Left renal cortex interstitium (tissue), 4 donors: Measurements from ENCODE around the gene FAS. TPM values are rescaled to one million over a fixed set of nuclear protein-coding genes. Genes with fewer than 3 reads are reported as not detected.

Experiments used
- DNase-seq, 4 donors: peaks; one replicate each; pipeline ENCODE4 v3.0.0-alpha.2; 2013; ENCODE audit warnings: low read depth in 4 of 4, low spot score in 2 of 4, missing footprints in 1 of 4
- polyA plus RNA-seq, 4 donors: library from polyadenylated mRNA; unstranded; fragments of 120-200 nt; gene quantifications; one replicate each; pipeline ENCODE4 v1.2.1, GENCODE V29; 2013; ENCODE audit not compliant: insufficient read length in 4 of 4

The FAS gene
- polyA plus RNA-seq = 10 to 100 TPM; 10.0 to 12.7 (median 11.3) TPM

DNA sequence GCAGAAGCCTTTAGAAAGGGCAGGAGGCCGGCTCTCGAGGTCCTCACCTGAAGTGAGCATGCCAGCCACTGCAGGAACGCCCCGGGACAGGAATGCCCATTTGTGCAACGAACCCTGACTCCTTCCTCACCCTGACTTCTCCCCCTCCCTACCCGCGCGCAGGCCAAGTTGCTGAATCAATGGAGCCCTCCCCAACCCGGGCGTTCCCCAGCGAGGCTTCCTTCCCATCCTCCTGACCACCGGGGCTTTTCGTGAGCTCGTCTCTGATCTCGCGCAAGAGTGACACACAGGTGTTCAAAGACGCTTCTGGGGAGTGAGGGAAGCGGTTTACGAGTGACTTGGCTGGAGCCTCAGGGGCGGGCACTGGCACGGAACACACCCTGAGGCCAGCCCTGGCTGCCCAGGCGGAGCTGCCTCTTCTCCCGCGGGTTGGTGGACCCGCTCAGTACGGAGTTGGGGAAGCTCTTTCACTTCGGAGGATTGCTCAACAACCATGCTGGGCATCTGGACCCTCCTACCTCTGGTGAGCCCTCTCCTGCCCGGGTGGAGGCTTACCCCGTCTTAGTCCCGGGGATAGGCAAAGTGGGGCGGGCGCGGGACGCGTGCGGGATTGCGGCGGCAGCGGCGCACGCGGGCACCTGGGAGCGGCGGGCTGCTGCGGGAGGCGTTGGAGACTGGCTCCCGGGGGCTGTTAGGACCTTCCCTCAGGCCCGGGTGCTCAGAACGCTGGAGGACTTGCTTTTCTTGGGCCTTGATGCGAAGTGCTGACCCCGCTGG is at the start of gene FAS:
Gene FAS, plus strand, starts transcription at position 415 of the 777 bp plus-strand sequence. Its CDS starts 79 bp downstream, at position 494.
- peak; percentile 48 to 75 (median 53) for DNase-seq

DNA sequence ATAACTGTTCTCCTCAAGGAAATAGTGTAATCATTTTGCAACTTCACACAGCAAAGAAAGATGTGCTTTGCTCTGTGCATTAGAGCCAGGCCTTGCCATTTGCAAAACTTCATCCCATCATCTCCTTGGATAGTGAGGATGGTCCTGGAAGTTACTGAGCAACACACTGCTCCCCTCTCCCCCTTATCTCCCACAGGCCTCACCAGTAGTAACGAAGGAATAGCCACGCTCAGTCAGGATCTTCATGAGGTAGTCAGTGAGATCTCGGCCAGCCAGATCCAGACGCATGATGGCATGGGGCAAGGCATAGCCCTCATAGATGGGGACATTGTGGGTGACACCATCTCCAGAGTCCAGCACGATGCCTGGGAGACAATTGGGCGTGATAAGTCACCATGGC is 49.6 kb upstream of the FAS start:
- DNase-seq = no peak

DNA sequence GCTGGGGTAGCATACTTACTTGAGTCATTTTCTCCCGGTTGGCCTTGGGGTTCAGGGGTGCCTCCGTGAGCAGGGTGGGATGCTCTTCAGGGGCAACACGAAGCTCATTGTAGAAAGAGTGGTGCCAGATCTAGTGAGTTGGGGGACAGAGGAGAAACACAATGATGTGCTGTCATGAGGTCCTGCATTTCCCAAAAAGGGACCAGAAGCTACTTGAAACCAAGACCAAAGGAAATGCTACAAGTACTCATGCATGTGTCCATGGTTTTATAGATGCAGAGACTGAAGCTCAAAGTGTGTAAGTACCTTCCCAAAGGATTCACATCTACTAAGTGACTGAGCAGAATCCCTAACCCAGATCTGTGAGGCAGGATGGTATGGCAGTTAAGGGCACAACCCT is 46.8 kb upstream of the FAS start:
- no peak for DNase-seq

DNA sequence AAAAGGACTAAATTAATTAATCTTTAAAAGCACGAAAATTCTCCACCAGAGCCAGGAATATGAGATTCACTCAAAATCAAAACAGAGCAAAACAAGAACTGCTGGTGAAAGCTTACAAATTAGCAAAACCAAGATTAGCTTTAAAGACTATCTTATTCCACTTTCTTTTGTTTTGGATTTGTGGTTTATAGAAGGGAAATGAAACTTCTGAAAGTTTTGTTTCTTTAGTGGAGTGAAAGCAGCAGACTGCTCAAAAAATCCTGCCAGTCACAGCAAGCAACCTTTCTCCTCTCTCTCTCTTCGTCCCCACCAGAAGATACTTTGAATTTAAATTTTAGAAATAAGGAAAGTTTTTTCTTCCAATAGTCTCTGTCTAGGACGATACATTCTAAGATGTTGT is 45.8 kb upstream of the FAS start:
- DNase-seq = no peak

DNA sequence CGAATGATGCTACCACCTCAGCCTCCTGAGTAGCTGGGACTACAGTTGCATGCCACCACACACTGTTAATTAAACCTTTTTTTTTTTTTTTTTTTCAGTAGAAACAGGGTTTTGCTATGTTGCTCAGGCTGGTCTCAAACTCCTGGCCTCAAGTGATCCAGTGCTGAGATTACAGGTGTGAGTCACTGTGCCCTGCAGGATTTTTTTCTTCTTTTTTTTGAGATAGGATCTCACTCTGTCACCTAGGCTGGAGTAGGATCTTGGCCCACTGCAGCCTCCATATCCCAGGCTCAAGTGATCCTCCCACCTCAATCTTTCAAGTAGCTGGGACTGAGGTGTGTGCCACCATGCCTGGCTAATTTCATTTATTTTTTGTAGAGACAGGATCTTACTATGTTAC is 44.4 kb upstream of the FAS start:
- DNase-seq = no peak

DNA sequence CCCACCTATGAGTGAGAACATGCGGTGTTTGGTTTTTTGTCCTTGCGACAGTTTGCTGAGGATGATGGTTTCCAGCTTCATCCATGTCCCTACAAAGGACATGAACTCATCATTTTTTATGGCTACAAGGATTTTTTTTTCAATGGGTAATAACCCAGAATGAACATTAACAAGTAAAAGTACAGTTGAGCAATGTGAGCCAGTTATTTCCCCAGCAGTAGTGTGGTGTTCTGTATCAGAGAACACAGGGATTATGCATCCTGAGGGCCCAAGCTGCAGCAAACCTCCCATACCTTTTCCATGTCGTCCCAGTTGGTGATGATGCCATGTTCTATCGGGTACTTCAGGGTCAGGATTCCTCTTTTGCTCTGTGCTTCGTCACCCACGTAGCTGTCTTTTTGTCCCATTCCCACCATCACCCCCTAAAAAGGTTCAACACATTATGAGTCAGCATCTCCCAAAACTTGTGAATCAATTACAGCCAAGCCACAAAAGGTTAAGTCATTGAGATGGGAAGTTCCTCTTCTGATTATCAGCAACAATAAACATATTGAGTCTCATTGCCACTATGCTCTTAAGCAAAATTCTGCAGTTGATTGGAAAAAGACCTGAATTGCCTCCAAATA is 43.5 kb upstream of the FAS start:
- DNase-seq = no peak

DNA sequence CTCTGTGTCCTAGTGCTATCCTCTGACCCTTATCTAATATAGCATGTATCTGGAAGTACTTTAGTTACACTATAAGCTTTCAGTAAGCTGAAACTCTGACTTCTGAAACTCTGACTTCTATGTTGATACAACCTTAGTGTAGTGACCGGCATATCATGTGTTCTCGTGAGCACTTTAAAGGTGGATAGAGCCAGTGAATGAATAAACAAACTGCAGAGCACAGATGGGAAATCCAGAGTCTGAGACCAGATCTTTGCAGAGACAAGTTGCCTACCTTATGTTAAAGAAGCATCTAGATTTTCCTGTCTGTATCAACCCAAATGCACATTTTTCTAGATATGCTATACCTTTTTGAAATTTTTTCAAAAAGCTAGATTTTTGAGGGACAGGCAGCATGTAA is 41.5 kb upstream of the FAS start:
- DNase-seq = no peak

DNA sequence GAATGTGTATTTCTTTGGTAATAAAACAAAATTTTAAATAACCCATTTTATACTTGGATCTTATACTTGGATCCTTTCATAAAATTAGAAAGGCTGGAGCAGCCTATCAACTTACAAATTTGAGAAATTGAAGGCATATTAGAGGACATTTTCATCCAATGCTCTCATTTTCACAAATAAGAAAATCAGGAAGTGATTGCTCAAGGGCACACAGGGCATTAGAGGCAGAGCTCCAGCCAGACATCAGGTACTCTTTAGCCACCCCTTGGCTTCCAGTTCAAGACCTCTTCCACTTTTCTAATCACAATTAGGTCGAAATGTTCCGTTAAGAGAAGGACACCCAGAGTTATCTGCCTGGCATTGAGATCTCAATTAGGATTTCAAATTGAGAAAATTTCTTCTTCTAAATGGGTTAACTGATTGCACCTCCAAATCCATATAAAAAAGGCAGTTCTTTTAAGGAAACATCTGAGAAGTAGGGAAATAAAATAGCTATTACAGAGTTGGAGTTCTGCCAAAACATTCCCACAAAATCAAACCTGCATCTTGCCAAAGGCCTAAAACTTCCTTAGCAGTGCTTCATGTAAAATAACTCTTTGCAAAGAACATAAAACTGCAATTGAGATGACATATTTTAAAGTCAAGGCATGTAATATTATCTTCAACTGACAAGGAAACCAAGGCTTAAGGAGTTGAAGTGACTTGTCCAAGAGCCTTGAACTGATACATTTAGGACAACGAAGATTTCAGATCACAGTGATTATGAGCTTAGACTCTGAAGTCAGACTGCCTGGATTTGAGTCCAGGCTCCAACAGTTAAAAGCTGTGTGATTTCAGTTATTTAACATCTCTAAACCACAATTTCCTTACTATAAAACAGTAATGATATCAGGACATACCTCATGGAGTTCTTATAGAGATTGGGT is 40.4 kb upstream of the FAS start:
- DNase-seq = no peak

DNA sequence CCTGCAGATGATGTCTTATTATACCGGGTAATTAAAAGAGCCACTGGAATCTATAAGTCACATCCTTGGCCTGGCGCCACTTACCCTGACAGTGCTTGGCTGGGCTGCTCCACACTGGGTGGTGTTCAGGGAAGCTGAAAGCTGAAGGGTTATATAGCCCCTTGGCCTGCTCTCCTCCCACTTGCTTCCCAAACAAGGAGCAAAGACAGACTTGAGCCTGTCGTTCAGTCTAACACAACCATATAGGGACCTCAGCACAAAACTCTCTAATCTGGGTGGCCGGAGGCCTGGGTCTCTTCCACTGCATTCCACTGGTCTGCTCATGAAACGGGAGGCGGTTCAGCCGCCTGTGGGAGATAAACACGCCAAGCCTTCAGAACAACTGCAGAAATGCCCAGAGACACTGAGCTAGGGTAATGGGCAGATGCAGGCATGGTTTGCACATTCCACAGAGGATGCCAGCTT is 37.9 kb upstream of the FAS start, which contains the start of gene ACTA2:
Gene ACTA2, minus strand, starts transcription at position 127 of the 465 bp plus-strand sequence. CDS start 3,843 bp downstream, outside the sequence.
- no peak for DNase-seq

DNA sequence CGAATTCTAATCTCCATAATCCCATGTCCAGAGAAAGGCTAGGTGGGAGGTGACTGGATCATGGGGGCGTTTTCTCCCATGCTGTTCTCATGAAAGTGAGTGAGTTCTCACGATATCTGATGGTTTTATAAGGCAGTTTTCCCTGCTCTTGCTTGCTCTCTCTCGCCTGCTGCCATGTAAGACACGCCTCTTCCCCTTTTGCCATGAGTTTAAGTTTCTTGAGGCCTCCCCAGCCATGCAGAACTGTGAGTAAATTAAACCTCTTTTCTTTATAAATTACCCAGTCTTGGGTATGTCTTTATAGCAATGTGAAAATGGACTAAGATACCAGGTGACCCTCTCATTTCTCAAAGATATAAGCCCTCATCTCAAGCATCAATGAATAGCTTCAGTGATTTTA is 36.9 kb upstream of the FAS start:
- DNase-seq = no peak

DNA sequence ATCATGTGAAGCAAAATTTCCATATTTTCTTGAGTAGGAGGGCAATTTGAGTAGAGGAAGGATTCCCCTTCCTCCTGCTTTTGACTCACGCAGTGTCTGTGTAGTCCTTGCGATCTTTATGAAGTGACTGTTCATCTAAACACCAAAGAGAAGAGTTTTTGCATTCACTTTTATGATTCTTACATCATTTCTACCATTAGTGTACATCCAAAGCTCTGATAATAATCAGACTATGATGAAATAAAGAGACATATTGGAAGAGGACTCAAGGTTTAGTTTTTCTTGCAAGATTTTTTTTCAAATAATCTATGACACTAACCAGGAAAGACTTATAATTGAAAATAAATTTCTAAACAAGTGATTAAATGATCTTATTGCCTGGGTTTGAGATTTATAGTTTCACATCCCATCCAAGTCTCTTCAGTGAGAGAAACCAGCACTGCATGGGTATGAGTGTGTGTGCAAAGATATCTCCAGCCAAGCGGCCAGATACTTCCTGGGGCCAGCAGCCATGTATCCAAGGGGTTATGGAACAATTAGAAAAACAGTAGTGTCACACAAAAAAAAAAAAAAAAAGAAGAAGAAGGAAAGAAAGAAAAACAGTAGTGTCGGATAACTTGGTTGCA is 36.0 kb upstream of the FAS start:
- no peak for DNase-seq

DNA sequence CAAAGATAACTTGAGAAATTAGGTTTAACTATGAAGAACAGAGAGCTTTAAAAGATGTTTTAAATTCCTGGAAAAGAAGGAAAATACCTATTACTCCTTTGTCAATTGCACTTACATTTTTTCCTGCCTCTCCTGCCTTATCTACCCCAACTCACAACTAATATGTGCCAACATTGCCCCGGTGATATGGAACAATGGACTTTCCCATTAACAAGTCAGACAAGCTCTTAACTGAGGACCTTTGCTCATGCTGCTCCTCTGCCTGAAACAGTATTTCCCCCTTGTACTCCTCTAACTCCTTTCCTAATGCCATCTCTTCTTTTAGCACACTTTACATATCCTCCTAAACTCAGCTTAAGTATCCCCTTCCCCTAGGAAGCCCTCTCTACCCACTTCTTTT is 33.2 kb upstream of the FAS start:
- DNase-seq = no peak

DNA sequence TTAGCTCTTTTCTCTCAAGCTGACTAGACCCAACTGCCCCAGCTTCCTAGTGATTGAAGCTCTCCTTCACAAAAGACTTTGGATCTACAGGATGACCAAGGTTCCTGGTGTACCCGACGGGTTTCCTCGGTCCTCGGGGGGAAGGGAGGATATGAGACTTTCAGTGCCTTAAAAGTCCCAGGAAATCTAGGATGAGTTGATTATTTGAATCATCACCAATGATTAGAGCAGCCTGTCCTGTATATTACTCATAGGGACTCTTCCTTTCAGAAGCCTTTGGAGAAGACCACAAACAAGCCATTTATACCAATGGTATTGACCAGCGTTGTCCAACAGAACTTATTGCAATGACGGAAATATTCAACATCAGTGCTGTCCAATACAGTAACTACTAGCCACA is 31.9 kb upstream of the FAS start:
- DNase-seq = no peak

DNA sequence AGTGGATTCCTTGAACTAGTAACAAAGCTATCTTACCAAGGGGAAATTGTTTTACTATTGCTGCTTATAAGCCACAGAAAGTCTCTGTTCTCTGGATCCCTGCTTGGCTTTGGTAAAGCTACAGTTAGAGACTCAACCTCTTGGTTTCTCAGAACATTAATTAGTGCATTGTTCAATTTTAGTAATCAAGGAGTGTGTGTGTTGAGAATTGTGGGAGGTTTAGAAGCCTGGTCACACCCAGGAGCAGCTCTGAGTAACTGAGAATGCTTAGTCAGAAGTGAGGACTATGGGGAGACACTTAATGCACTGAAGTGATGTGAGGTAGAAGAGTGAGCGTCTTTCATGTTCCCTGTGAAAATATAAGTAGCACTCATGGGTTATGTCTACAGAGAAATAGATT is 29.8 kb upstream of the FAS start:
- no peak for DNase-seq

DNA sequence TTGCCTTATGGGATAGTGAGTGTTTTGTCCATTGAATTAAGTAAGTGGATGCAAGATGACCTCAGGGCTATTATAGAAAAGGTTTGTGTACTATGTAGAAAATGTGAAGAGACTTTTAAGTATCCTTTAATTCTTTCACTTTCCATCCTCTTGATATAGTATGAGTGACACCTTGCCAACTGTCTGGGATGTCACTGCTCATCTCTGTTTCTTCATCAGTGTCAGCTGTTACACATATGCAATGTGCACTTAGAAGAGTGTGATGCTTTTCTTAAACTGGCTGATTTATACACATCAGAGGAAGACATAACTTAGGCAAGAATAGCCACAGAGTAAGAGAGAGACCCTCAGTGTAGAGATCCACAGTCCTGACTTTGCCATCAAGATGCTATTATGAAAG is 29.3 kb upstream of the FAS start:
- DNase-seq = no peak

DNA sequence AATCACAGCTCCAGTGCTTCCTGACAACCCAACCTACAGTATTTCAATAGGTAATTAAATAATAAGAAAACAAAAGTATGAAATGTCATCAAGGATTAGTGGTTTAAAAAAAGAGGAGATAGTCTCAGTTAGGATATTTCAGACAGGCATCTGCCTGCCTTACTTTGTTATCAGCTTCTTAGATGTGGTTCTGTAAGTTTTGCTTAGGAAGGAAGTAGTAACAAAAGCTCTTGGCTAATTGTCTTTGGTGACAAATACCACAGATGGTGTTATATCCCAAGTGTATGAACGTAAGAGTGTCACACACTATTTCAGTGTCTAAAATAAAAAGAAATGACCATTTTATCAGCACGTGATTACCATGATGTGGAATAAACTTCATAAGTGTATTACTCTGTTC is 28.3 kb upstream of the FAS start:
- no peak for DNase-seq

DNA sequence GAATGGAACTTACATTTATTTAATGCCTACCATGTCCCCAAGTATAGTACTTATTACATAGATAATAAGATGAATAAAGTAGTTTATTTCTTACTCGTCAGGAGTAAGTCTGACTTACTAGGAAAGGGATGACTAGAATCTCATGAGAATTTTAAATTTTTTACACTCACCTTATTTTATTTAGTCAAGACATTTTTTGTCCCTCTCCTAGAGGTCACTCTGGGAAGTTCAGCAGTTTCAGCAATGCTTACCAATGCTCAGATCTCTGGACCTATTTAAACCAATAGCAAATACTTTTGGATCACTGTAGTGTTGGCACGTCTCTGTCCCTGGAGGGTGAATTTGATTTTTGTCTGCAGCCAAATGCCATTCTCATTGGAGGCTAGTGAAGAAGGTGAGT is 27.3 kb upstream of the FAS start:
- DNase-seq = no peak

DNA sequence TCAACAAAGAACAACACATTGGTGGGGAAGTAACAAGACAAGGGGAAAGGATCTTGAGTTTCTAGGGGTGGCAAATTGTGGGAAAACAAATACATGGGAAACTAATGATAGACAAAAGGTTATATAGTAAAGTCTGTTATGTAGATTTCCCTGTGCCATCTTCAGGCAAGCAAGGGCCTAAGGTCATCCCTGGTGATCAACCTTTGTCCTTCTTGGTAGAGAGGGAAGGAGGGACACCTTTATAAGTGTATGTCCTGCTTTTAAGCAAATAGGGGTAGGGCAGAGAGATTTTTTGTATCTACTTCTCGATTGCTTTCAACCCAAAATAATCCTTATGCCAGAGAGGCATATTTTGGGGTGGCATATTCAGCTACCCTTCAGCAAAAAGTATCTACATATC is 26.2 kb upstream of the FAS start:
- DNase-seq = no peak

DNA sequence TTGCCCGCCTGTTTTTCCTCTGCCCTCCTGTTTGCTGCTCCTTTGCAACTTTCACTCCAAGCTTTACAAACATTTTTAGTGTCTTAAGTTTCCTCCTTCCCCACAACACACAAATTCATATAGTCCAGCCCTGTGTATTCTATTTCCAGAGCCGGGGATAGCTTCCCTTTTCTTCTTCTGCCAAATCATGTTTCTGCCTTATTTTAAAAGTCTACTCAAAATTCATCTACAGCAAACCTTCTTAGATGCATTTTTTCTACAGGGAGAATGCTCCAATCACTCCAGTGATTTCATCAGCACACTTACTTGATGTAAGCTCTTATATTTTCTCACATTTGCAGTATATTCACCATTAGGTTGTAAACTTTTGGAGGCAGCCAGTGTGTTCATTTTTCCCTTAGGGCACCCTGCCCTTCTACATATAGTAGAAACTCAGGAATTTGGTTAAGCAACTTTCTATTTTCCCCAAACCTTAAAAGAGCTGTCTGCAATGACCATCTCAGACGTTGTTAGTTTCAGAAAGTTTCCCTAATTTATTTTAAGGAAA is 25.7 kb upstream of the FAS start:
- DNase-seq = no peak

DNA sequence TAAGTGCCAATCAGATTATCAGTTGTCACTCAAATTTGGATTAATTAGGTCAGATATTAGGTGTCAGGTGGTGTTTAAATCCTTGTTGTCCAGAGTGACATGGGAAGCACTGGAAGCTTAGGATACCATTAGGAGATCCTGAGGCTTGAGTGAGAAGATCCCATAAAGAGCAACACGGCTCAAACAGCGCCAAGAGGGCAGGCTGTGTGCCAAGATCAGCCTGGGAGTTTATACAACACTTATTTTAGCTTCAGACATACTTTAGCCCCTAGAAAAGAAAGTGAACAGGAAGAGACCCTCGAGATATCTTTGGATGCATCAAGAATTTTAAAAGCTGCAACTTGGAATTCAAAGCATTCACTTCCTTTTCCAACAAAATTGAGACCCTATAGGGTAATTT is 23.8 kb upstream of the FAS start:
- DNase-seq = no peak
